Measurements from ENCODE around the gene NELL1.

DNA sequence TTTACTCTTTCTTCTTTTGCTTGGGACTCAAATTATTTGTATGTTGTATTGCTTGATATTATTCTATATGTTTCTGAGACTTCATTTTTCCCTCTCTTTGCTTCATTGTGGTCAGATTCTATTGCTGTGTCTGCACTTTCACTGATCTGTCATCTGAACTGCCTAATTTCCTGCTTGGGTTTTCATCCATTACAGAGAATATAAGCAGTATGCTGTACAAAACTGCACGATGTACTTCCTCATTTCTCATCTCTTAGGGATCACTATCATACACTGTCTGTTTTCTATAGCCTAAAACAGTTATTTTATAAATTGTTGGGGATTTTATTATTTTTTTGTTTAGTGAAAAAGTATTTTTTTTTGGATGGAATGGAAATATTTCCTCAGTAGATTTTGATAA, 786.8 kb downstream of the NELL1 start:
- TF ChIP-seq, protein P1, sequence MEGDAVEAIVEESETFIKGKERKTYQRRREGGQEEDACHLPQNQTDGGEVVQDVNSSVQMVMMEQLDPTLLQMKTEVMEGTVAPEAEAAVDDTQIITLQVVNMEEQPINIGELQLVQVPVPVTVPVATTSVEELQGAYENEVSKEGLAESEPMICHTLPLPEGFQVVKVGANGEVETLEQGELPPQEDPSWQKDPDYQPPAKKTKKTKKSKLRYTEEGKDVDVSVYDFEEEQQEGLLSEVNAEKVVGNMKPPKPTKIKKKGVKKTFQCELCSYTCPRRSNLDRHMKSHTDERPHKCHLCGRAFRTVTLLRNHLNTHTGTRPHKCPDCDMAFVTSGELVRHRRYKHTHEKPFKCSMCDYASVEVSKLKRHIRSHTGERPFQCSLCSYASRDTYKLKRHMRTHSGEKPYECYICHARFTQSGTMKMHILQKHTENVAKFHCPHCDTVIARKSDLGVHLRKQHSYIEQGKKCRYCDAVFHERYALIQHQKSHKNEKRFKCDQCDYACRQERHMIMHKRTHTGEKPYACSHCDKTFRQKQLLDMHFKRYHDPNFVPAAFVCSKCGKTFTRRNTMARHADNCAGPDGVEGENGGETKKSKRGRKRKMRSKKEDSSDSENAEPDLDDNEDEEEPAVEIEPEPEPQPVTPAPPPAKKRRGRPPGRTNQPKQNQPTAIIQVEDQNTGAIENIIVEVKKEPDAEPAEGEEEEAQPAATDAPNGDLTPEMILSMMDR (IDR thresholded peaks at IDR 0.05; ENCODE audit: insufficient read depth, low read length): no peak
- TF ChIP-seq GABPA (IDR thresholded peaks at IDR 0.05; ENCODE audit: low read depth) (no peak), POLR2AphosphoS5 (IDR thresholded peaks at IDR 0.05; ENCODE audit: low read depth) (no peak), SPI1 (IDR thresholded peaks at IDR 0.05; ENCODE audit: borderline replicate concordance, low read depth) (no peak)
- TF ChIP-seq, protein P2, sequence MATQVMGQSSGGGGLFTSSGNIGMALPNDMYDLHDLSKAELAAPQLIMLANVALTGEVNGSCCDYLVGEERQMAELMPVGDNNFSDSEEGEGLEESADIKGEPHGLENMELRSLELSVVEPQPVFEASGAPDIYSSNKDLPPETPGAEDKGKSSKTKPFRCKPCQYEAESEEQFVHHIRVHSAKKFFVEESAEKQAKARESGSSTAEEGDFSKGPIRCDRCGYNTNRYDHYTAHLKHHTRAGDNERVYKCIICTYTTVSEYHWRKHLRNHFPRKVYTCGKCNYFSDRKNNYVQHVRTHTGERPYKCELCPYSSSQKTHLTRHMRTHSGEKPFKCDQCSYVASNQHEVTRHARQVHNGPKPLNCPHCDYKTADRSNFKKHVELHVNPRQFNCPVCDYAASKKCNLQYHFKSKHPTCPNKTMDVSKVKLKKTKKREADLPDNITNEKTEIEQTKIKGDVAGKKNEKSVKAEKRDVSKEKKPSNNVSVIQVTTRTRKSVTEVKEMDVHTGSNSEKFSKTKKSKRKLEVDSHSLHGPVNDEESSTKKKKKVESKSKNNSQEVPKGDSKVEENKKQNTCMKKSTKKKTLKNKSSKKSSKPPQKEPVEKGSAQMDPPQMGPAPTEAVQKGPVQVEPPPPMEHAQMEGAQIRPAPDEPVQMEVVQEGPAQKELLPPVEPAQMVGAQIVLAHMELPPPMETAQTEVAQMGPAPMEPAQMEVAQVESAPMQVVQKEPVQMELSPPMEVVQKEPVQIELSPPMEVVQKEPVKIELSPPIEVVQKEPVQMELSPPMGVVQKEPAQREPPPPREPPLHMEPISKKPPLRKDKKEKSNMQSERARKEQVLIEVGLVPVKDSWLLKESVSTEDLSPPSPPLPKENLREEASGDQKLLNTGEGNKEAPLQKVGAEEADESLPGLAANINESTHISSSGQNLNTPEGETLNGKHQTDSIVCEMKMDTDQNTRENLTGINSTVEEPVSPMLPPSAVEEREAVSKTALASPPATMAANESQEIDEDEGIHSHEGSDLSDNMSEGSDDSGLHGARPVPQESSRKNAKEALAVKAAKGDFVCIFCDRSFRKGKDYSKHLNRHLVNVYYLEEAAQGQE (IDR thresholded peaks at IDR 0.05; ENCODE audit: insufficient replicate concordance, low read depth): no peak
